GM12892 (cell line): ENCODE results near the gene LAMA5.

ENCODE experiments used
- POLR2A ChIP-seq: IDR thresholded peaks from 2 replicates; pipeline ENCODE4 v1.6.1; 2011; ENCODE audit warnings: low read depth, low read length, control low read depth
- POLR2AphosphoS5 ChIP-seq: IDR thresholded peaks from 2 replicates; pipeline ENCODE4 v1.6.1; 2011; ENCODE audit warnings: low read depth, low read length, control low read depth
- TAF1 ChIP-seq: IDR thresholded peaks from 2 replicates; pipeline ENCODE4 v1.6.1; 2011; ENCODE audit warnings: low read depth, mild to moderate bottlenecking, control low read depth, low read length, borderline replicate concordance

GRCh38 chr20:62327726-62328495, 39.2 kb downstream of the LAMA5 start:
- no peak for TF ChIP-seq POLR2A
- TF ChIP-seq TAF1: no peak
- TF ChIP-seq POLR2AphosphoS5: no peak
